SKM-1 treated with dmso at 0.1 percent for 144 hours (cell line): ENCODE data around the gene UBE2E2.

Experiments used
- DNase-seq: peaks from one replicate; lab custom pipeline; 2025; ENCODE audit not compliant: unreplicated experiment; lab: John Stamatoyannopoulos, UW

Gene UBE2E2

GRCh38 chr3:23239211-23240068 lies 36.3 kb downstream of the UBE2E2 start:
- DNase-seq: no peak

- no peak for DNase-seq
Observed at GRCh38 chr3:23240171-23240785, 37.2 kb downstream of the UBE2E2 start.

- DNase-seq: no peak
Observed at GRCh38 chr3:23241256-23241655, 38.1 kb downstream of the UBE2E2 start.

GRCh38 chr3:23242106-23242505 lies 39.0 kb downstream of the UBE2E2 start:
- DNase-seq: no peak

- DNase-seq: no peak
Observed at GRCh38 chr3:23244324-23245041, 41.4 kb downstream of the UBE2E2 start.

GRCh38 chr3:23246651-23247050 lies 43.5 kb downstream of the UBE2E2 start:
- DNase-seq: no peak

GRCh38 chr3:23248594-23249131 lies 45.5 kb downstream of the UBE2E2 start:
- no peak for DNase-seq

- DNase-seq: no peak
Observed at GRCh38 chr3:23249961-23250360, 46.8 kb downstream of the UBE2E2 start.

GRCh38 chr3:23252122-23252521 lies 49.0 kb downstream of the UBE2E2 start:
- DNase-seq: no peak

GRCh38 chr3:23253214-23253613 lies 50.1 kb downstream of the UBE2E2 start:
- no peak for DNase-seq

- DNase-seq: no peak
Observed at GRCh38 chr3:23254282-23254681, 51.2 kb downstream of the UBE2E2 start.

GRCh38 chr3:23254835-23255234 lies 51.7 kb downstream of the UBE2E2 start:
- peak; percentile 72 for DNase-seq

GRCh38 chr3:23256741-23257435 lies 53.8 kb downstream of the UBE2E2 start:
- no peak for DNase-seq

GRCh38 chr3:23258110-23258509 lies 55.0 kb downstream of the UBE2E2 start:
- DNase-seq: no peak

- DNase-seq: no peak
Observed at GRCh38 chr3:23259515-23259914, 56.4 kb downstream of the UBE2E2 start.

GRCh38 chr3:23262766-23263165 lies 59.6 kb downstream of the UBE2E2 start:
- DNase-seq: no peak

- DNase-seq: no peak
Observed at GRCh38 chr3:23263796-23264195, 60.7 kb downstream of the UBE2E2 start.

GRCh38 chr3:23264413-23264812 lies 61.3 kb downstream of the UBE2E2 start:
- DNase-seq: no peak

- no peak for DNase-seq
Observed at GRCh38 chr3:23270423-23270822, 67.3 kb downstream of the UBE2E2 start.

GRCh38 chr3:23271876-23272741 lies 69.0 kb downstream of the UBE2E2 start:
- DNase-seq: no peak
